A673 (cell line): ENCODE measurements around the gene TGM3.

Experiments
- EZH2 ChIP-seq: fragments of 200-600 bp; sonication (generic); IDR thresholded peaks from 2 replicates; pipeline ENCODE4 v1.6.1; 2017; ENCODE audit warnings: borderline replicate concordance, low read depth, mild to moderate bottlenecking, mixed read lengths, antibody characterized with exemption, low read length; ENCODE audit not compliant: poor library complexity, severe bottlenecking
- TF ChIP-seq, protein P1 (sequence below): fragments of 300-800, 200-600 bp; sonication (generic); conservative IDR thresholded peaks from 2 replicates; pipeline ENCODE4 v1.5.1; 2017; ENCODE audit warnings: low read depth, mild to moderate bottlenecking, antibody characterized with exemption, low read length, moderate library complexity, mixed read lengths

DNA sequence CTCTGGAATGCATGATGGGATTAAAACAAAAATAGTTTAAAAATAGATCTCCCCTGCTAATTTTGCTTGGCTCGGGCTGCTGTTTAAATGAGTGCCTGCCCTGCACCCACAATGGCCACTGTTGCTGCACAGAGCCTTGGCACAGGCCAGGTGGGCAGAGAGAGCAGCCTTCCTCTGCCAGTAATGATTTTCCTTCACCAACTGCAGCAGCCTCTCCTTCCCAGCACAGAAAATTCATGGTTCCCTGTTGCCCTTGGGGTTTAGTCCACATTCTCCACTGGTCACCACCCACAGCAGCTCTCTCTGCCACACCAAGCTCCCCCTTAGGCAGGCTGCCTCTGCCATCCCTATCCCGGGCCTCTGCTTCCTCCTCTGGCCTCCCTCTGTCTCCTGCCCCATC is 30.2 kb downstream of the TGM3 start:
- TF ChIP-seq, protein P1, sequence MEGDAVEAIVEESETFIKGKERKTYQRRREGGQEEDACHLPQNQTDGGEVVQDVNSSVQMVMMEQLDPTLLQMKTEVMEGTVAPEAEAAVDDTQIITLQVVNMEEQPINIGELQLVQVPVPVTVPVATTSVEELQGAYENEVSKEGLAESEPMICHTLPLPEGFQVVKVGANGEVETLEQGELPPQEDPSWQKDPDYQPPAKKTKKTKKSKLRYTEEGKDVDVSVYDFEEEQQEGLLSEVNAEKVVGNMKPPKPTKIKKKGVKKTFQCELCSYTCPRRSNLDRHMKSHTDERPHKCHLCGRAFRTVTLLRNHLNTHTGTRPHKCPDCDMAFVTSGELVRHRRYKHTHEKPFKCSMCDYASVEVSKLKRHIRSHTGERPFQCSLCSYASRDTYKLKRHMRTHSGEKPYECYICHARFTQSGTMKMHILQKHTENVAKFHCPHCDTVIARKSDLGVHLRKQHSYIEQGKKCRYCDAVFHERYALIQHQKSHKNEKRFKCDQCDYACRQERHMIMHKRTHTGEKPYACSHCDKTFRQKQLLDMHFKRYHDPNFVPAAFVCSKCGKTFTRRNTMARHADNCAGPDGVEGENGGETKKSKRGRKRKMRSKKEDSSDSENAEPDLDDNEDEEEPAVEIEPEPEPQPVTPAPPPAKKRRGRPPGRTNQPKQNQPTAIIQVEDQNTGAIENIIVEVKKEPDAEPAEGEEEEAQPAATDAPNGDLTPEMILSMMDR: no peak
- no peak for TF ChIP-seq EZH2
